Uterus (tissue), 2 donors: ENCODE measurements around the gene FAM9C.

Experiments
- POLR2A ChIP-seq, 2 donors: fragments of 450-650 bp; IDR thresholded peaks; one replicate each; pipeline ENCODE4 v1.6.1; 2016; ENCODE audit warnings: antibody characterized with exemption in 2 of 2, mild to moderate bottlenecking in 1 of 2, moderate library complexity in 1 of 2
- TF ChIP-seq, protein P1 (sequence below), 4 experiments: fragments of 200-600 bp in 2 of 4; fragments of 450-650 bp in 2 of 4; sonication (generic) in 2 of 4; IDR thresholded peaks; one replicate each; pipeline ENCODE4 v1.5.1; 2016 to 2019; ENCODE audit warnings: antibody characterized with exemption in 4 of 4, mild to moderate bottlenecking in 2 of 4, moderate library complexity in 1 of 4

- TF ChIP-seq, protein P1, sequence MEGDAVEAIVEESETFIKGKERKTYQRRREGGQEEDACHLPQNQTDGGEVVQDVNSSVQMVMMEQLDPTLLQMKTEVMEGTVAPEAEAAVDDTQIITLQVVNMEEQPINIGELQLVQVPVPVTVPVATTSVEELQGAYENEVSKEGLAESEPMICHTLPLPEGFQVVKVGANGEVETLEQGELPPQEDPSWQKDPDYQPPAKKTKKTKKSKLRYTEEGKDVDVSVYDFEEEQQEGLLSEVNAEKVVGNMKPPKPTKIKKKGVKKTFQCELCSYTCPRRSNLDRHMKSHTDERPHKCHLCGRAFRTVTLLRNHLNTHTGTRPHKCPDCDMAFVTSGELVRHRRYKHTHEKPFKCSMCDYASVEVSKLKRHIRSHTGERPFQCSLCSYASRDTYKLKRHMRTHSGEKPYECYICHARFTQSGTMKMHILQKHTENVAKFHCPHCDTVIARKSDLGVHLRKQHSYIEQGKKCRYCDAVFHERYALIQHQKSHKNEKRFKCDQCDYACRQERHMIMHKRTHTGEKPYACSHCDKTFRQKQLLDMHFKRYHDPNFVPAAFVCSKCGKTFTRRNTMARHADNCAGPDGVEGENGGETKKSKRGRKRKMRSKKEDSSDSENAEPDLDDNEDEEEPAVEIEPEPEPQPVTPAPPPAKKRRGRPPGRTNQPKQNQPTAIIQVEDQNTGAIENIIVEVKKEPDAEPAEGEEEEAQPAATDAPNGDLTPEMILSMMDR (IDR thresholded peaks at IDR 0.05): no peak
- TF ChIP-seq POLR2A (IDR thresholded peaks at IDR 0.05): no peak
These were observed 41.7 kb upstream of the FAM9C start for GRCh38 chrX:13086076-13086475.
